ENCODE data around the gene NSUN5.
"Not testable (repeated sequence)": the region's sequence is repeated elsewhere in the genome, so short reads cannot be mapped to it uniquely, and the experiment has no call there.

DNA sequence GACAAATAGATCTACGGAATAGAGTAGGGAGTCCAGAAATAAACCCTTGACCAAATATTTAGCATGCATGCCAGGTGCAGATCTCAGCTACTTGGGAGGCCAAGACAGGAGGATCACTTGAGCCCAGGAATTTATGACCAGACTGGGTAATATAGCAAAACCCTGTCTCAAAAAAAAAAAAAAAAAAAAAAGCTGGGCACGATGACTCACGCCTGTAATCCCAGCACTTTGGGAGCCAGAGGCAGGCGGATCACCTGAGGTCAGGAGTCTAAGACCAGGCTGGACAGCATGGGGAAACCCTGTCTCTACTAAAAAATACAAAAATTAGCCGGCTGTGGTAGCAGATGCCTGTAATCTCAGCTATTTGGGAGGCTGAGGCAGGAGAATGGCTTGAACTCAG is 31.4 kb downstream of the NSUN5 start:
- TF ChIP-seq EZH2phosphoT487 (conservative IDR thresholded peaks at IDR 0.05; ENCODE audit: low read length), result not testable (repeated sequence)
- TF ChIP-seq, protein P1, sequence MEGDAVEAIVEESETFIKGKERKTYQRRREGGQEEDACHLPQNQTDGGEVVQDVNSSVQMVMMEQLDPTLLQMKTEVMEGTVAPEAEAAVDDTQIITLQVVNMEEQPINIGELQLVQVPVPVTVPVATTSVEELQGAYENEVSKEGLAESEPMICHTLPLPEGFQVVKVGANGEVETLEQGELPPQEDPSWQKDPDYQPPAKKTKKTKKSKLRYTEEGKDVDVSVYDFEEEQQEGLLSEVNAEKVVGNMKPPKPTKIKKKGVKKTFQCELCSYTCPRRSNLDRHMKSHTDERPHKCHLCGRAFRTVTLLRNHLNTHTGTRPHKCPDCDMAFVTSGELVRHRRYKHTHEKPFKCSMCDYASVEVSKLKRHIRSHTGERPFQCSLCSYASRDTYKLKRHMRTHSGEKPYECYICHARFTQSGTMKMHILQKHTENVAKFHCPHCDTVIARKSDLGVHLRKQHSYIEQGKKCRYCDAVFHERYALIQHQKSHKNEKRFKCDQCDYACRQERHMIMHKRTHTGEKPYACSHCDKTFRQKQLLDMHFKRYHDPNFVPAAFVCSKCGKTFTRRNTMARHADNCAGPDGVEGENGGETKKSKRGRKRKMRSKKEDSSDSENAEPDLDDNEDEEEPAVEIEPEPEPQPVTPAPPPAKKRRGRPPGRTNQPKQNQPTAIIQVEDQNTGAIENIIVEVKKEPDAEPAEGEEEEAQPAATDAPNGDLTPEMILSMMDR (IDR thresholded peaks at IDR 0.05; ENCODE audit: insufficient read depth, low read length, poor library complexity, severe bottlenecking), result not testable (repeated sequence)

All from SU-DHL-6 (cell line).